ENCODE results near the gene C3. TPM values are rescaled to one million over a fixed set of nuclear protein-coding genes. Genes with fewer than 3 reads are reported as not detected.
"Not testable (repeated sequence)": the region's sequence is repeated elsewhere in the genome, so short reads cannot be mapped to it uniquely, and the experiment has no call there.

The C3 gene
- total RNA-seq, 4 donors from 2014 or later = 1,035 to 6,271 (median 2,305) TPM

DNA sequence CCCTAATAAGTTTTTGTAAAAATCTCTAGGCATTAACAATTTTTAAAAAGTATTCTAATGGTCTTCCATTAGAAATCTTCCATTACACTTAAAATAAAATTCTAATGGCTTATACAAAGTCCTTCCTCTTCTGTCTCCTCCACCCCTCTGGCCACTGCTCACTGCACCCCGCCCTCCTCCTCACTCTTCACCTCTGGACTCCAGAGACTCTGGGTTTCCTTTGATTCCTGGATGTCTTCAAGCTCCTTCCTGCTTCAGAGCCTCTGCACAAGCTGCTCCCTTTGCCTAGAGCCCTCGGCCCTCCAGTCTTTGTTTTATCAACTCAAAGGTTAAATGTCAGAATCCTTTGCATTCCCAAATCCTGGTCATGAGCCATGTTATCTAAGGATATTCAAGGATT is 71.3 kb downstream of the C3 start:
- TF ChIP-seq, protein P1, sequence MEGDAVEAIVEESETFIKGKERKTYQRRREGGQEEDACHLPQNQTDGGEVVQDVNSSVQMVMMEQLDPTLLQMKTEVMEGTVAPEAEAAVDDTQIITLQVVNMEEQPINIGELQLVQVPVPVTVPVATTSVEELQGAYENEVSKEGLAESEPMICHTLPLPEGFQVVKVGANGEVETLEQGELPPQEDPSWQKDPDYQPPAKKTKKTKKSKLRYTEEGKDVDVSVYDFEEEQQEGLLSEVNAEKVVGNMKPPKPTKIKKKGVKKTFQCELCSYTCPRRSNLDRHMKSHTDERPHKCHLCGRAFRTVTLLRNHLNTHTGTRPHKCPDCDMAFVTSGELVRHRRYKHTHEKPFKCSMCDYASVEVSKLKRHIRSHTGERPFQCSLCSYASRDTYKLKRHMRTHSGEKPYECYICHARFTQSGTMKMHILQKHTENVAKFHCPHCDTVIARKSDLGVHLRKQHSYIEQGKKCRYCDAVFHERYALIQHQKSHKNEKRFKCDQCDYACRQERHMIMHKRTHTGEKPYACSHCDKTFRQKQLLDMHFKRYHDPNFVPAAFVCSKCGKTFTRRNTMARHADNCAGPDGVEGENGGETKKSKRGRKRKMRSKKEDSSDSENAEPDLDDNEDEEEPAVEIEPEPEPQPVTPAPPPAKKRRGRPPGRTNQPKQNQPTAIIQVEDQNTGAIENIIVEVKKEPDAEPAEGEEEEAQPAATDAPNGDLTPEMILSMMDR (IDR thresholded peaks at IDR 0.05) = no peak
- ATAC-seq (ENCODE audit: low FRiP score) = no peak
- DNase-seq (ENCODE audit: low spot score) = no peak

DNA sequence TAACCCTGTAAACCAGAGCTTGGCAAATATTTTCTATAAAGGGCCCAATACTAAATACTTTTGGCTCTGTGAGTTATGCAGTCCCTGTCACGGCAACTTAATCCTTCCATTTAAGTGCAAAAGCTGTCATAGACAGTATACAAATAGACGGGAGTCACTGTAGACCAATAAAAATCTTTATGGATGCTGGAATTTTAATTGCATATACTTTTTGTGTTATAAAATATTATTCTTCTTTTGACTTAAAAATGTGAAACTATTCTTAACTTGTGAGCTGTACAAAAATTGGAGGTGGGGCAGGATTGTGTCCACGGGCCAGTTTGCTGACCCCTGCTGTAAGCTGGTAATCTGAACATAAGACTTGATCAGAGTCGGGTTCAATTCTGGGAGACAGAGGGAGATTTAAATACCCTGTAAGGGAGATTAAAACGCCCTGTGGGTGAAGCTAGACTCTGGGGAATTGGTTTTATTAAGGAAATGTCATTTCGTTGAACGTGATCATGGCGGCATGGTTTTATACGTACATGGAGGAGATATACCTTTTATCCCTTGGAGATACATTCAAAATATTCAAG is 72.2 kb downstream of the C3 start:
- TF ChIP-seq, protein P1 (IDR thresholded peaks at IDR 0.05) = no peak
- ATAC-seq (ENCODE audit: low FRiP score) (no peak), DNase-seq (ENCODE audit: low spot score) (no peak)

DNA sequence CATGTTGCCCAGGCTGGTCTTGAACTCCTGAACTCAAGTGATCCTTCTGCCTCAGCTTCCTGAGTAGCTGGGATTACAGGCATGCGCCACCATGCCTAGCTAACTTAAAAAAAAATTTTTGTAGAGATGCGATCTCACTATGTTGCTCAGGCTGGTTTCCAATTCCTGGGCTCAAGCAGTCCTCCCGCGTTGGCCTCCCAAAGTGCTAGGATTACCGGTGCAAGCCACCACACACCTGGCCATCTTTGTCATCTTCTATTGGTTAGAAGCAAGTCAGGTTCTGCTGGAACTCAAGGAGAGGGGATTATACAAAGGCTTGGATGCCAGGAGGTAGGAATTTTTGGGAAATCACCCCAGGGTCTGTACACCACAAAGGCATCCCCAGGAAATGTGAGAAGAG is 75.7 kb downstream of the C3 start:
- TF ChIP-seq, protein P1 (IDR thresholded peaks at IDR 0.05) = no peak
- ATAC-seq (ENCODE audit: low FRiP score) (no peak), DNase-seq (ENCODE audit: low spot score) (no peak)

DNA sequence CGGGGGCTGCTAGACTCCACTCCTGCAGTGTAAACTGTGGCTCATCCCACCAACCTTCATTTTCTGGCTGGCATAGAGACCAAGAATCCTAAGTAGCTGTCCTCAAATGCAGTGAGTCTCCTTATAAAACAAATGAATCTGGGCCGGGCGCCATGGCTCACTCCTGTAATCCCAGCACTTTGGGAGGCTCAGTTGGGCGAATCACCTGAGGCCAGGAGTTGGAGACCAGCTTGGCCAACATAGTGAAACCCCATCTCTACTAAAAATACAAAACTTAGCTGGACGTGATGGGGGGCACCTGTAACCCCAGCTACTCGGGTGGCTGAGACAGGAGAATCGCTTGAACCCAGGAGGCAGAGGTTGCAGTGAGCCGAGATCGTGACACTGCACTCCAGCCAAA is 80.1 kb downstream of the C3 start:
- ATAC-seq (ENCODE audit: low FRiP score); DNase-seq (ENCODE audit: low spot score): not testable (repeated sequence)

DNA sequence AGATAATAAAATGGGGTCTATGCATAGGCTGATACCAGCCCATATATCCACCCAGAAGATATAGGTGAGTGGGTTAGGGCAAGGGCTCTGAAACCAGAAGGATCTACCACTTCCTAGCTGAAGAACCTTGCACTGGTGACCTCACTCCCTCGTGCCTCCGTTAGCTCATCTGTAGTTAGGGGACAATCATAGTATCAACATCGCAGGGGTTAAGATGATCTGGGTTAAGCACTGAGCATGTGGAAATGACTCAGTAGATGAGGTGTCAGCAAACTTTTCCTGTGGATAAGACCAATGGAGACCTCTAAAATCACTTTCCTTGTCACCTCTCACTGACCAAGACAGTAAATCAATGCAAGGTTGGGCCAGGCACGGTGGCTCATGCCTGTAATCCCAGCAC is 81.0 kb downstream of the C3 start:
- TF ChIP-seq, protein P1 (IDR thresholded peaks at IDR 0.05) = no peak
- no peak for ATAC-seq (ENCODE audit: low FRiP score)
- no peak for DNase-seq (ENCODE audit: low spot score)

DNA sequence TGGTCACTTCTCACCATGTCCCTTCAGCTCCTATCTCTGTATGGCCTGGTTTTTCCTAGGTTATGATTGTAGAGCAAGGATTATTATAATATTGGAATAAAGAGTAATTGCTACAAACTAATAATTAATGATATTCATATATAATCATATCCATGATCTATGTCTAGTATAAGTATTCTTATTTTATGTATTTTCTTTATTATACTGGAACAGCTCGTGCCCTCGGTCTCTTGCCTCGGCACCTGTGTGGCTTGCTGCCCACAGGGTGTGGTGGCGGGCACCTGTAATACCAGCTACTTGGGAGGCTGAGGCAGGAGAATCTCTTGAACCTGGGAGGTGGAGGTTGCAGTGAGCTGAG is 87.0 kb downstream of the C3 start:
- DNase-seq (ENCODE audit: low spot score); ATAC-seq (ENCODE audit: low FRiP score): not testable (repeated sequence)

DNA sequence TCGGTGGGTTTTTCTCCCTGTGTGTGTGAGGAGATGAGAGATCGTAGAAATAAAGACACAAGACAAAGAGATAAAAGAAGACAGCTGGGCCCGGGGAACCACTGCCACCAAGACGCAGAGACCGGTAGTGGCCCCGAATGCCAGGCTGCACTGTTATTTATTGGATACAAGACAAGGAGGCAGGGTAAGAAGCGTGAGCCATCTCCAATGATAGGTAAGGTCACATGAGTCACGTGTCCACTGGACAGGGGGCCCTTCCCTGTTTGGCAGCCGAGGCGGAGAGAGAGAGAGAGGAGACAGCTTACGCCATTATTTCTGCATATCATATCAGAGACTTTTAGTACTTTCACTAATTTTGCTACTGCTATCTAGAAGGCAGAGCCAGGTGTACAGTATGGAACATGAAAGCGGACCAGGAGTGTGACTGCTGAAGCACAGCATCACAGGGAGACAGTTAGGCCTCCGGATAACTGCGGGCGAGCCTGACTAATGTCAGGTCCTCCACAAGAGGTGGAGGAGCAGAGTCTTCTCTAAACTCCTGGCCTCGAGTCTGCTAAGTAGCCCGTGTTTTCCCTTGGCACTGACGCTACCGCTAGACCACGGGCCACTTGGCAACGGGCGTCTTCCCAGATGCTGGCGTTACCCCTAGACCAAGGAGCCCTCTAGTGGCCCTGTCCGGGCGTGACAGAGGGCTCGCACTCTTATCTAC is 87.5 kb downstream of the C3 start:
- not testable (repeated sequence) for ATAC-seq (ENCODE audit: low FRiP score)
- TF ChIP-seq, protein P1 (IDR thresholded peaks at IDR 0.05) = peak in 1 of 3 donors; percentile 22
- peak; percentile 42 for DNase-seq (ENCODE audit: low spot score)

DNA sequence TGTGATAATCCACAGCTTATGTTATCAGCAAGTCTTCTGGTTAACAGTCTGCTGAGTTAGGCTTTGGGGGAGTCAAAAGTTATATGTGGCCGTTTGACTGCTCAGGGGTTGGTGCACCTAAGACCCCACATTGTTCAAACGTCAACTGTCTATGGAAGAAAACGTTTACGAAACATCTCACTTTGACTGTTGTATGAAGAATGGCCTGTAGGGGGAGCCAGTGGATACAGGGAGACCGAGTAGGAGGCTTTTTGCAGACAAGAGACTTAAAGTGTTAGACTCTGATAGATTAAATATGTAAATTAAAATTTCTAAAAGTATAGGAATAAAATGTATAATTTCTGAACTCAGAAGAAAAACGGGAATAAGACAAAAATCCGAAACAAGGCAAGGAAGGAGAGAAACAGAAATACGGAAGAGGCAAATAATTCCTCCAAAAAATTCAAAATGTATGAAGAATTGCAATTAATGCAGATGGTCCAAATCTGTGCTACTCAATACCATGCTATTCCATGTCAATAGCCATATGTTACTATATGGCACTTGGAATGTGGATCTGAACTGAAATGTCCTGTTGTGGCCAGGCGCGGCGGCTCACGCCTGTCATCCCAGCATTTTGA is 88.3 kb downstream of the C3 start:
- TF ChIP-seq, protein P1 (IDR thresholded peaks at IDR 0.05) = no peak
- ATAC-seq (ENCODE audit: low FRiP score) = no peak

More for the DNA sequence above, 88.3 kb downstream of the C3 start:
- DNase-seq (ENCODE audit: low spot score) = peak; percentile 71
